Stimulated activated CD8-positive, alpha-beta memory T cell treated with anti-CD3 and anti-CD28 coated beads, Interleukin-4, amount 100 ng/mL, for 48 hours (primary cell): ENCODE results near the gene SIM1.

ENCODE experiments used
- DNase-seq: peaks from one replicate; pipeline ENCODE4 v3.0.0-alpha.2; 2020

The SIM1 gene

GRCh38 chr6:100349366-100349765 lies 115.4 kb downstream of the SIM1 start:
- DNase-seq: no peak

GRCh38 chr6:100347901-100348550 lies 116.7 kb downstream of the SIM1 start:
- DNase-seq: no peak

DNA sequence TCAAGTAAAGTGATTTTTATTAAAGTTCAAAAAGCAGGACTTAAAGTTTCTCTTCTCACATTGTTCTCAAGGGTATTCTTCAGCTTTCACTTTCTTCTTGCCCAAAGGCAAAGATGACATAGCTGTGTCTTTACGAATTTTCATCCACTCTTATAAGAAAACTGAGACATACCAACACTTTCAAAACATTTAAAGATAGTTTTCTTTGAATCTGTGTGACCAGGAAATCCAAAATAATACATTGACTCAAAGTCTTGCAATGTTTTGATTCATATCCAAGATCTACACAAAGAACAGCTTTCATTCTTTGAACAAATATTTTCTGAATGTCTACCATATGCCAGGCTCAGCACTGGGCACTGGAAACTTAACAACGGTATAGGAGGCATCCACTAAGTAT lies 117.9 kb downstream of the SIM1 start:
- DNase-seq: no peak

GRCh38 chr6:100346203-100346602 lies 118.5 kb downstream of the SIM1 start:
- DNase-seq: no peak

GRCh38 chr6:100344761-100345160 lies 120.0 kb downstream of the SIM1 start:
- DNase-seq: no peak

- DNase-seq: no peak
Measured at GRCh38 chr6:100344321-100344720, 120.4 kb downstream of the SIM1 start.

GRCh38 chr6:100343316-100344077 lies 121.2 kb downstream of the SIM1 start:
- DNase-seq: no peak

DNA sequence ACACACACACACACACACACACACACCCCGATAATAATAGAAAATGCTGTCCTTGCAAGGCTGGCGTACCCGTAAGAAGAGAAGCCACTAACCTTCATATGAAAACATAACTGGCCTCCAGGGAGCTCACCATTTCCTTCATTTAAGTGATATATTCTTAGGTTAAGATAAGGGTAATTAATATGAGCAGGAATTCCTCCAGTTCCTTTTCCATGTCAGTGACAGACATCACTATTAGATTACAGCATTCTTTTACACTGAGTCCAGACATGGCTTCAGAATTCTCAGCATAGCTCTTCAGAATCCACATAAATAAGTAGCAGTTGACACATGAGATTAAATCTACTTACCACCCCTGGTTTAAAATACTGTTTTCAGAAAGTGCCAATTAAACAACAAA lies 121.9 kb downstream of the SIM1 start:
- DNase-seq: no peak

GRCh38 chr6:100339574-100340255 lies 125.0 kb downstream of the SIM1 start:
- no peak for DNase-seq

DNA sequence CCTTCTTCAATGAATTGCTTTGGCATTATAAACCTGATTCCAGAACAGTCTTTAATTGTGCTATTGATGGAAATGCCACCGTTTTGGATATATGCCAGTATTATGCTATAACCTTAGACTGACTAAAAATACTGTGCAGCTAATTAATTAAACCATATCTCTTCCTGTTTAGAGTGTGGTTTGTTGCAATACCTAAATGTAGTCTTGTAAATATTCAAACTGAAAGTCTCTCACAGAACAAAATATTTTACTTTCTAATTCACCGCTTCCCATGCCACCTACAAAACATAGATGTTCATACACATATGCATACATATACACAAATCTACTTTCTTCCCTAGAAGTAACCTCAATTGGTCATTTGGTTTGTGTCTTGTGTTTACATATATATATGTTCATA lies 126.6 kb downstream of the SIM1 start:
- no peak for DNase-seq

GRCh38 chr6:100336876-100337275 lies 127.8 kb downstream of the SIM1 start:
- no peak for DNase-seq

DNA sequence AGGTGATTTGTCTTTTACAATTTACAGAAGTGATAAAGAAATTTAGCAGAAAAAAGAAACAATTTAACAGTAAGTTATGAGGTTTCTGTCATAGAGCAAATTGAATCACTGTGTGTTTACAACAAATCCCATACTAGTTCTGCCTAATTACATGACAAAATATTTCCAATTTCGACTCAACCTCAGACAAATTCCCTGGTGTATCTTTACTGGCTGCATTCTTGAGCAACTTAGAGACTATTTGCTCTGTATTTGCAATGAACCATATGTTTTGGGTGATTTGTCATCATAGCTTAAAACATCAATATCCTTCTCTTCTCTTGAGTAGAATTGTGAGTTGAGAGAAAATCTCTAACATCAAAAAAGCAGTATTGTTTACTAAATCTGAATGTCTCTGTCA lies 128.7 kb downstream of the SIM1 start:
- no peak for DNase-seq
